CD4-positive, alpha-beta T cell treated with Interleukin-4 for 1 hour (primary cell): ENCODE data around the gene ORM1.

Experiments used
- DNase-seq, 2 donors: peaks; one replicate each; pipeline ENCODE4 v3.0.0-alpha.2; 2020 to 2022

ORM1 gene

GRCh38 chr9:114344692-114345091, 21.8 kb downstream of the ORM1 start:
- no peak for DNase-seq

- DNase-seq: no peak
Observed at GRCh38 chr9:114345493-114346065, 22.7 kb downstream of the ORM1 start.

- no peak for DNase-seq
Observed at GRCh38 chr9:114346146-114346545, 23.2 kb downstream of the ORM1 start.

GRCh38 chr9:114347675-114348074, 24.8 kb downstream of the ORM1 start:
- no peak for DNase-seq

DNA sequence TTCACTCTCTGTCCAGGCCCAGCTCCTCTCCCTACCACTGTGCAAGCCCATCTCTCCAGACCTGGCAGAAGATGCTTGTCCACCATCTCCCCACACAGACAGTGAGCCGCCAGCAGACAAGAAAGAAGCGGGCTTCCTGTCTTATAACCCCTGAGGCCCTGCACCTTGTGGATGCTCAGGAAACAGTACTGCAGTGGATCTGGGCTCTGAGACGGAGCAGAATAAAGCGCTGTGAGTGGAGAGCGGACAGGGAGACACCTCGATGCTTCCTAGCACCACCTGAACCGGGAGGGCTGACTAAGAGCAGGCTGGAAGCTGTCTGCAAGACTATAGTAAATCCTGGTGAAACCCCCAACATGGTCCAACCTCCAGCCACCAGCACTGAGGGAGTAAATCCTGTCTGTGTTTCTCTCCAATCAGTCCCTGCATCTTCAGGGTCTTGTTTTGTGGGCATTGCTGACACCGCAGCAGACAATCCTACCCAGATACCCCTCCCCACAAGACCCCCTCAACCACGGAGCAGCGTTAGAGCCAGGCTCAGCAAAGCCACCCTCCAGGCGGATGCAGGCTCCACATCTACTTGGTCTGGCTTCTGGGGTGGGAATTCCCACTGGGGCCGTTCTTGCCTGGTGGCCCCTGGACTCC, 25.5 kb downstream of the ORM1 start:
- no peak for DNase-seq

GRCh38 chr9:114348906-114349482, 26.1 kb downstream of the ORM1 start:
- DNase-seq: peak; percentile 62 to 83

DNA sequence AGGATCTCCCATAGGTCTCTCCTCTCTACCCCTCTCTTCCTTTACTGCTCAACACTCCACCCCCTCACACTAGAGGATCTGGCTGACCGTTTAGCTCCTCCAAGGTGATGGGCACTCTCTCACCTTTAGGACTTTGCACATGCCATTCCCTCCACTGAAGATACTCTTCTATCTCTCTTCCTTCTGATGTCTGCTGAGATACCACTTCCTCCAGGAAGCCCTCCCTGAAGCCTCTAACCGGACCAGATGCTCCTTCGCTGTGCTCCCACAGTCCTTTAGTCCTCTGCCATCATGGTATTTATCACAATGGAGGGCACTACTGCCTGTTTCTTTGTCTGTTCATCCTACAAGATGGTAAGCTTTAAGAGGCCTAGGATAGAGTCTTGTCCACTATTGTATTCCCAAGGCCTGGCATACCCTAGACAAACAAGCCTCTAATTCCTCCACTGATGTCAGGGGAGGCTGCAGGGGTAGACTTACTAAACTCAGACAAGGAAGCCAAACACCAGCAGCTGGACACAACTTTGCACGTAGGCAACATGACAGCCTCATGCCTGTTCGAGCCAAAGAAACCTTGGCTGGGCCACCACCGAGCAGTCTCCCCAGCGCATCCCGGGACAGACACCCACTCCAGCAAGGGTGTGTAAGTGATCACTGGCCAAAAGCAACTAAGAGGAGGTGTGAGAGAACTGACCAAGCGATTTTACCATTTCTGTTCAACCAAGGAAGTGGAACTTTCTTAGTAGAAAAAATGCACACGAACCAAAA, 27.0 kb downstream of the ORM1 start:
- DNase-seq: no peak

- no peak for DNase-seq
Observed at GRCh38 chr9:114350636-114351401, 27.9 kb downstream of the ORM1 start.

GRCh38 chr9:114351932-114352331, 29.0 kb downstream of the ORM1 start:
- no peak for DNase-seq

GRCh38 chr9:114355821-114356220, 32.9 kb downstream of the ORM1 start:
- no peak for DNase-seq

DNA sequence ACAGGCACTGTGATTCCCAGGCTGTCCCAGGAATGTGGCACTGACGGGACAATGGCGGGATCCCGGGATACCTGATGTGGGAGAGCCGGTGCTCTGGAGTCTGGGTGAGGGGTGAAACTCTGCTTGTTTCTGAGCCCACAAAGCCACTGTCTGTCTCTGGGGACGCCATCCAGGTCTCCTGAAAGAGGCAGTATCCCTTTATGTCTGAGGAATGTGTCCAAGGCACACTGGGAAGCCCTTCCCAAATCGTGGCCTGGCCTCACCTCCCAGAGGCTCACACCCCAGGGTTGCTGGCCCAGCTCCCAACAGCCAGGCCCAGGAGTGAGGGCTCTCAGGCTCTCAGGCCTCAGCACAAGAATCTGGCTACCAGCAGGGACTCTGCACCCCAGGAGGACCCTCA, 33.9 kb downstream of the ORM1 start:
- DNase-seq: no peak

- no peak for DNase-seq
Observed at GRCh38 chr9:114357360-114357759, 34.5 kb downstream of the ORM1 start.

DNA sequence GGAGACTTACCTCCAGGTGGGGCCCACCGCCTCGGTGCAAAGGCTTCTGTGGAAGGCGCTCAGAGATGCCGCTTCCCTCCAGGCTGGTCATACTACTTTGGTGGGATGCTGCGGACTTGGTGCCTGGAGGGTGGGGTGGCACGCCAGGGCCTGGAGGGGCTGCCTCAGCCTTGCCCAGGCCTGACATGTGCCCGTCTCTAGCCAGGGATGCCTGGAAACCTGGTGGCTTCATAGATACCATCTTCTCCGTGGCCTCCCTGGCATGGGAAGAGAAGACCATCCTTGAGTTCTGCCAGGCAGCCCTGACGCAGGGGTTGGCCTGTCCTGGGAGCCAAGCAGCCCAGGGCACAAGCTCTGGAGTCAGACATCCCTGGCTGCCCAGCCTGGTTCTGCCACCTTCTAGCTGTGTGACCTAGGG, 35.0 kb downstream of the ORM1 start:
- no peak for DNase-seq

GRCh38 chr9:114359801-114360200, 36.9 kb downstream of the ORM1 start:
- DNase-seq: no peak

DNA sequence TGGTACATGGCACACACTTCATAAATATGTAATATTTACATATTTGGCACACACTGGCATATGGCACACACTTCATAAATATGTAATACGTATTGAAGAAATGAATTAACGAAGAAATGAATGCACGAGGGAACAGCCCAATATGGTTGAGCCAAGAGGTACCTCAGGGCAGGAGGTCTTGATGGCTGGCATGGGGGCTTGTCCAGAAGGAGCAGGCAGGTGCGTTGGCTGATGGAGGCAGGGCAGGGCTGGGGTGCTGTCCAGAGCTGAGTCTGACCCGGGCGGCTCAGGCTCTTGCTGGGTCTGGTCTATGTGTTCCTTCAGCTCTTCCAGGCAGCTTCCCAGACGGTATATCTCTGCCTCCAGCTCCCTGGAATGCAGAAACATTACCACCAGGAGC, 38.6 kb downstream of the ORM1 start:
- DNase-seq: no peak

GRCh38 chr9:114362394-114362793, 39.5 kb downstream of the ORM1 start:
- no peak for DNase-seq

DNA sequence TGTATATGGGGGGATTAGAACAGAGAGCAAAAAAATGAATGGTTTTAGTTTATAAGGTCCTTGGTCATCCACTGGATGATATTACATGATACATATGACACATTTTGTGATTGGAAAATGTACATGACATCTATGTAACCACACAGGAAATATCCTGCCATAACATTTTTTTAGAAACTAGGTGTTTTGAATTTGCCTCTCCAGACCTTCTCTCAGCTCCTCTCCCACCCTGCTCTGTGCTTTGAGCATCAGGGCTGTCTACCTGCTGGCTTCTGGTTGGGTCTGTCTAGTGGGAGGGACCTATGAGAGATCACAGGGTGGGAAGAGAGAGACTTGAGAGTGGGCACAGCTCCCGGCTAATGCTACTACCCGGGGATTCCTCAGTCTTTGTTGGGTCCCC, 40.5 kb downstream of the ORM1 start:
- DNase-seq: no peak

GRCh38 chr9:114364134-114365041, 41.5 kb downstream of the ORM1 start:
- DNase-seq: no peak

DNA sequence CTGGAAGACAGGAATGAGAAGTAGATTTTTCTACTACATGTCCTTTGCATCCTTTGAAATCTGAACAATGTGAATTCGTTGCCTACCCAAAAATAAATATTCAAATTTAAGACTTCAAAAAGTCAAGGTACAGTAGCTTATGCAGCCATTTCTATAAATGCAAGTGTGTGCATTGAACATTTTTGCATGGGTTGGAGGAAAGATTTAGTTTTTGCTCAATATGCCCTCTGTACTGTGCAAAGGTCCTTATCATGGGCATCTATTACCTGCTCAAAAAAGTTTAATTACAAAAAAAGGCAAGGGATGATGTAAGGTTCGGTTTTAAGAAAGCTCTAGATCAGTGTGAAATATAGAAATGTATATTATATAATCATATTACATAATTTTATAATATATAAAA, 42.3 kb downstream of the ORM1 start:
- no peak for DNase-seq

GRCh38 chr9:114366334-114367128, 43.6 kb downstream of the ORM1 start:
- peak; percentile 48 to 73 for DNase-seq

DNA sequence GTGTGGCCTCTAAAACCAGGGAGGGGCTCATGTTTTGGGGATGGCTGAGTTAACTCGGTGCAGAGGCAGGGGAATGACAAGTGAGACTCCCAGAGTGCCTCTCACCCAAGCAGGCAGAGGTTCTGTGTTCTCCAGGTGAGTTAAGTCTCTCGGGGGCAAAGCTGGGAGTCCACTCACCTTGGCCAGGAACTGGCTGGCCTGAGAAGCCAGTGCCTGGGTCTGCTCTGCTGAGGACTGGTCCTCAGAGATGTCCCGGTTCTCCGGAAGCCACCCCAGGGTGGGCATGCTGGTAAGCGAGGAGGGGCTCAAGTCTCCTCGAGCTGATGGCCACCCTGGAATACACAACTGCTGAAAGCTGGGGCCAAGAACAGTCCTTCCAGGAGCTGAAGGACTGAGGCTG, 44.5 kb downstream of the ORM1 start:
- no peak for DNase-seq
